ENCODE data around the gene PRR18.

The PRR18 gene

GRCh38 chr6:166338854-166339253, 30.7 kb upstream of the PRR18 start:
- no peak overlapping the region for H3K4me3 ChIP-seq (ENCODE audit: low read depth in 1 of 2, low read length in 1 of 2)
- no peak for TF ChIP-seq CTCF (IDR thresholded peaks at IDR 0.05)
- H3K9me3 ChIP-seq: no peaks in the 10 kb centered on the region
- H3K27ac ChIP-seq: peak overlapping the region; percentile 96
- H3K4me1 ChIP-seq (ENCODE audit: control insufficient read depth in 1 of 2, insufficient read depth in 1 of 2, low read depth in 1 of 2, low read length in 1 of 2): peaks cover 40 to 47% of the 10 kb centered on the region in 2 experiments
- H3K36me3 ChIP-seq: peaks cover 48% of the 10 kb centered on the region
- no peaks in the 10 kb centered on the region for H3K27me3 ChIP-seq

GRCh38 chr6:166336847-166337246, 28.7 kb upstream of the PRR18 start:
- Histone ChIP-seq H3K27ac (no peak overlapping the region), H3K9me3 (no peaks in the 10 kb centered on the region), H3K36me3 (peaks cover 53% of the 10 kb centered on the region), H3K27me3 (no peaks in the 10 kb centered on the region), H3K4me3 (ENCODE audit: low read depth in 1 of 2, low read length in 1 of 2) (no peak overlapping the region), H3K4me1 (ENCODE audit: control insufficient read depth in 1 of 2, insufficient read depth in 1 of 2, low read depth in 1 of 2, low read length in 1 of 2) (peaks cover 50% of the 10 kb centered on the region in 2 experiments)
- TF ChIP-seq CTCF (IDR thresholded peaks at IDR 0.05): no peak

GRCh38 chr6:166335378-166336302, 27.4 kb upstream of the PRR18 start:
- no peak overlapping the region for H3K4me3 ChIP-seq (ENCODE audit: low read depth in 1 of 2, low read length in 1 of 2)
- no peaks in the 10 kb centered on the region for H3K9me3 ChIP-seq
- H3K4me1 ChIP-seq (ENCODE audit: control insufficient read depth in 1 of 2, insufficient read depth in 1 of 2, low read depth in 1 of 2, low read length in 1 of 2): peaks cover 39 to 42% of the 10 kb centered on the region in 2 experiments
- peak overlapping the region; percentile 81 for H3K27ac ChIP-seq
- no peaks in the 10 kb centered on the region for H3K27me3 ChIP-seq
- TF ChIP-seq CTCF (IDR thresholded peaks at IDR 0.05): no peak
- H3K36me3 ChIP-seq: peaks cover 54% of the 10 kb centered on the region

- Histone ChIP-seq H3K4me1 (ENCODE audit: control insufficient read depth in 1 of 2, insufficient read depth in 1 of 2, low read depth in 1 of 2, low read length in 1 of 2) (peaks cover 34% of the 10 kb centered on the region in 2 experiments), H3K36me3 (peaks cover 56% of the 10 kb centered on the region), H3K27me3 (no peaks in the 10 kb centered on the region), H3K27ac (peak overlapping the region; percentile 81), H3K4me3 (ENCODE audit: low read depth in 1 of 2, low read length in 1 of 2) (no peak overlapping the region), H3K9me3 (no peaks in the 10 kb centered on the region)
- TF ChIP-seq CTCF (IDR thresholded peaks at IDR 0.05): no peak
Measured at GRCh38 chr6:166334878-166335277, 26.7 kb upstream of the PRR18 start.

- no peaks in the 10 kb centered on the region for H3K27me3 ChIP-seq
- H3K27ac ChIP-seq: peak overlapping the region; percentile 81
- TF ChIP-seq CTCF (IDR thresholded peaks at IDR 0.05): no peak
- H3K9me3 ChIP-seq: no peaks in the 10 kb centered on the region
- H3K4me1 ChIP-seq (ENCODE audit: control insufficient read depth in 1 of 2, insufficient read depth in 1 of 2, low read depth in 1 of 2, low read length in 1 of 2): peaks cover 19 to 21% of the 10 kb centered on the region in 2 experiments
- peaks cover 69% of the 10 kb centered on the region for H3K36me3 ChIP-seq
- H3K4me3 ChIP-seq (ENCODE audit: low read depth in 1 of 2, low read length in 1 of 2): peak overlapping the region in 1 of 2 experiments; percentile 14
Measured at GRCh38 chr6:166333172-166333995, 25.2 kb upstream of the PRR18 start.

All from neutrophil (primary cell).